Large intestine (tissue), 3 donors: ENCODE results near the gene SLC35D1. TPM values are rescaled to one million over a fixed set of nuclear protein-coding genes. Genes with fewer than 3 reads are reported as not detected.
"Not testable (repeated sequence)": the region's sequence is repeated elsewhere in the genome, so short reads cannot be mapped to it uniquely, and the experiment has no call there.

Experiments used
- DNase-seq, 2 donors: peaks; one replicate each; pipeline versions ENCODE4 v3.0.0 to v3.0.0-alpha.2; 2013
- H3K27ac ChIP-seq: one replicate; pipeline ENCODE4 v1.5.1; 2013; ENCODE audit warnings: low read length
- H3K27me3 ChIP-seq: 2 replicates; pipeline ENCODE4 v1.6.1; 2013; ENCODE audit warnings: low read length; ENCODE audit not compliant: control insufficient read depth, insufficient read depth
- H3K36me3 ChIP-seq: 2 replicates; pipeline ENCODE4 v1.6.1; 2013; ENCODE audit warnings: low read length; ENCODE audit not compliant: control insufficient read depth, insufficient read depth
- H3K4me1 ChIP-seq: one replicate; pipeline ENCODE4 v1.6.1; 2013; ENCODE audit warnings: low read length; ENCODE audit not compliant: control insufficient read depth, insufficient read depth
- H3K4me3 ChIP-seq: one replicate; pipeline ENCODE4 v1.5.1; 2013; ENCODE audit warnings: low read length
- H3K9me3 ChIP-seq: one replicate; pipeline ENCODE4 v1.6.1; 2013; ENCODE audit warnings: mild to moderate bottlenecking, low read depth, low read length, moderate library complexity; ENCODE audit not compliant: control insufficient read depth
- WGBS: methylation state at CpG from one replicate; pipeline ENCODE4 v1.1.5; 2013; ENCODE audit warnings: low lambda C conversion rate; ENCODE audit not compliant: insufficient coverage; 5-methylcytosine and 5-hydroxymethylcytosine counted together
- polyA plus RNA-seq: library from polyadenylated mRNA; unstranded; fragments of 120-200 nt; gene quantifications from one replicate; pipeline ENCODE4 v1.2.1, GENCODE V29; 2013

SLC35D1 gene
- polyA plus RNA-seq, 1 donor: 56.0 TPM

DNA sequence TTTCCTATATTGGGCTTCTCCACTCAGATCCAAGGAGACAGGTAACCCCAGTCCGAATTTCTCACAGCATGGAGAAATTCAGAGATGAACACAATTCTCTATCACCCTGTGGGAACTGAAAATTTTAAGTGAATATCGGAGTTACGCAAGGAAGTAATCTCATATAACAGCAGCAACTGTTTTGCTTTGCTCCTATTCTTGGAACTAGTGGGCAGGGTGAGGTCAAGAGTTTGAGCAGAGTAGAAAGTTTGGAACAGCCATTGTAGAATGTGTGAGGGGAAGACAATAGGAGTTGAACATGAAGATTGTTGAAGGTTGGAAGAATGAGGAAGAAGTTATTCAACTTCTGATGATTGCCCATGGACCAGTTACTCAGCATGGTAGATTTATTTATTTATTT, 24.3 kb upstream of the SLC35D1 start:
- Histone ChIP-seq H3K4me3 (no peak overlapping the region), H3K27me3 (no peaks in the 10 kb centered on the region), H3K27ac (no peak overlapping the region), H3K36me3 (no peaks in the 10 kb centered on the region), H3K4me1 (no peaks in the 10 kb centered on the region), H3K9me3 (peaks cover under 1% of the 10 kb centered on the region)
- 100% methylated on average over 2 of the region's 3 CpGs for WGBS
- DNase-seq: no peak

DNA sequence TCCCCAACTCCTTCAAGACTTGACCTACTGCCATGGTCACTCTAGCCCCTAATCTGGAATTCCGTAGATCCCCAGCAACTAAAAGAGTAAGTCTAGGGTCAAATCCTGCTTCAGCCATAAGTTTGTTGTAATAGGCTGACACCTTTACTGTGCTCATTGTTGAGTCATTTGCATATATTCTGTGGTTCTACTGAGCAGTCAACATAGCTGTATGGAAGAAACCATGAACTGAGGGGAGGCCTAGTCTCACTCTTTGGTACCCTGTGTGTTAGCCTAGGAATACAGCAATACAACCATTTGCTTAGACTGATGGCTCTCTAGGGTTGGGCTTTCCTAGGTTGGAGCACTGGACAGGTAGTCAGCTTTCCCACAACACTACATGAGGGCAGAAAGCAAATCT, 23.6 kb upstream of the SLC35D1 start:
- Histone ChIP-seq H3K4me3 (no peak overlapping the region), H3K9me3 (peaks cover 4% of the 10 kb centered on the region), H3K36me3 (no peaks in the 10 kb centered on the region), H3K27ac (no peak overlapping the region), H3K27me3 (no peaks in the 10 kb centered on the region), H3K4me1 (no peaks in the 10 kb centered on the region)
- no CpG with 5 or more reads among the region's 1 CpG for WGBS
- DNase-seq: no peak

DNA sequence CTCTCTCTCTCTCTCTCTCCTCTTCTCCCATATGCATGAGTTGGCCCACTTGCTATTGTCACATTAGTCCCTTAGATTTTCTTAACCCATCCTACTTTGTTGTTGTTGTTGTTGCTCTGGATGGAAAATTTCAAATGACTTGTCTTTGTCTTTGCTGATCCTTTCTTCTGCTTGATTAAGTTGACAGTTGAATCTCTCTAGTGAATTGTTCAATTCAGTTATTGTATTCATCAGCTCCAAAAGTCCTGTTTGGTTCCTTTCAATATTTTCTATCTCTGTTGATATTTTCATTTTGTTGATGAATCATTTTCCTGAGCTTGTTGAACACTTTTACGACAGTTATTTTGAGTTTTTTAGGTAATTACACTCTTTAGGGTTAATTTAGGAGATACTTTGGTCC, 18.8 kb upstream of the SLC35D1 start:
- H3K27ac ChIP-seq: no peak overlapping the region
- no peak for DNase-seq
- peaks cover 6% of the 10 kb centered on the region for H3K9me3 ChIP-seq
- no peaks in the 10 kb centered on the region for H3K27me3 ChIP-seq
- no peaks in the 10 kb centered on the region for H3K4me1 ChIP-seq
- no peaks in the 10 kb centered on the region for H3K36me3 ChIP-seq
- 100% methylated on average over 1 of the region's 1 CpG for WGBS
- H3K4me3 ChIP-seq: no peak overlapping the region

DNA sequence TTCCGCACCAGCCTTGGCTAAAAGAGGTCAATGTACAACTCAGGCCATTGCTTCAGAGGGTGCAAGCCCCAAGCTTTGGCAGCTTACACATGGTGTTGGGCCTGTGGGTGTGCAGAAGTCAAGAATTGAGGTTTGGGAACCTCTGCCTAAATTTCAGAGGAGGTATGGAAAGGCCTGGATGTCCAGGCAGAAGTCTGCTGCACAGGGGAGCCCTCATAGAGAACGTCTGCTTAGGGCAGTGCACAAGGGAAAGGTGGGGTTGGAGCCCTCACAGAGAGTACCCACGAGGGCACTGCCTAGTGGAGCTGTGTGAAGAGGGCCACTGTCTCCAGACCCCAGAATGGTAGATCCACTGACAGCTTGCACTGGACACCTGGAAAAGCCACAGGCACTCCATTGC, 13.7 kb upstream of the SLC35D1 start:
- H3K36me3 ChIP-seq, H3K4me3 ChIP-seq, H3K27ac ChIP-seq, H3K9me3 ChIP-seq, H3K4me1 ChIP-seq, DNase-seq, H3K27me3 ChIP-seq: not testable (repeated sequence)
- WGBS: no CpG with 5 or more reads among the region's 3 CpGs

DNA sequence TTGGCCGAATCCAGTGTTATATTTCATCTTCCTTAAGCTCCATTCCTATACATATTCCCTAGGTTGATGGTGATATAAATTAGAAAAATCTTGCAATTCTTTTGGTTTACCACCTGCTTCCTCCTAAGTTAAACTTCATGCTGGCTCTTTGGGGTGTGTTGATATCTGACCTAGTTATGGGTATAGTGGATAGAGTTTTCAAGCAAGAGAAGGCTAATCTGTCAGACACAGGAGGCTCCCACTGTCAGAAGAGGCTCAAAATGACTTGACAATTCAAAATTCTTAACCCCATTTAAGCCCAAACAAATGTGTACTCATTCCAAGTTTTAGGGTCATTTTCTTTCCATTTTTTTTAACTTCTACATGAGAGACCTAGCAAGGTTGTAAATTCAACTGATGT, 8.5 kb upstream of the SLC35D1 start:
- no peak for DNase-seq
- Histone ChIP-seq H3K27ac (no peak overlapping the region), H3K36me3 (no peaks in the 10 kb centered on the region), H3K4me3 (no peak overlapping the region), H3K9me3 (peaks cover 1% of the 10 kb centered on the region), H3K27me3 (no peaks in the 10 kb centered on the region), H3K4me1 (no peaks in the 10 kb centered on the region)
- WGBS: 100% methylated on average over 1 of the region's 1 CpG

DNA sequence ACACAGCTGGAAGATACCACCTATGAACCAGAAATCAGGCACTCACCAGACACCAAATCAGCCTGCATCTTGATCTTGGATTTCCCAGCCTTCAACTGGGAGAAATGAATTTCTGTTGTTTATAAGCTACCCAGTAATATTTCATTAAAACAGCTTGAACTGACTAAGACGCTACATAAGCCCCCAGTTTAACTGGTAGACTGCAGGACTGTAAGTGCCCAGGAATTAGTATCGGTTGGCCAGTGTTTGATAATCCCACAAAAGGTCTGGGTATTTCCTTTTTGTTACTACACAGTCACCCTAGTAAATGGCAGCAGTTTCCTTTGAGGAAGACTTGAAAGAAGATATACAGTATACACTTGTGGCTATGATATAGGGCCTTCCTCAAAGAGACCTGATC, 7.3 kb upstream of the SLC35D1 start:
- no peak overlapping the region for H3K4me3 ChIP-seq
- H3K9me3 ChIP-seq: no peaks in the 10 kb centered on the region
- no CpG with 5 or more reads among the region's 2 CpGs for WGBS
- no peaks in the 10 kb centered on the region for H3K4me1 ChIP-seq
- DNase-seq: no peak
- H3K36me3 ChIP-seq: no peaks in the 10 kb centered on the region
- no peak overlapping the region for H3K27ac ChIP-seq
- no peaks in the 10 kb centered on the region for H3K27me3 ChIP-seq

DNA sequence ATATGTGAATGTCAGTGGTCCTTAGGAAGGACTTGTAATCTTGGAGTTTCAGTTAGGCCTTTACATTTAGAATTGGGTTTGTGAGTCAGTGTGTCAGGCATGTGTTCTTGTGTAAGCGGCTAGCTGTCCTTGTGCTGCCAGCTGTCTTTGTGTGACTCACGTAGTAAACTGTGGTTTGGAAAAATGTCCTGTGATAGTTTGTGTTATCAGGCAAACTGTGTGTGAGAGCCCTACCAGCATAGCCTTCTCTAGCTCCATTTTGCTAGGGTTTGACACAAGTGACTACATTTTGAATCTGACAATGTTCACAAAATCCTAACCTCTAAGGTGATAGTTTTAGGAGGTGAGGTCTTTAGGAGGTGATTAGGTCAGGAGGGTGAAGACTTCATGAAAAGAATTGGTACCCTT, 6.9 kb upstream of the SLC35D1 start:
- no CpG with 5 or more reads among the region's 2 CpGs for whole genome bisulfite sequencing
- Histone ChIP-seq H3K36me3 (no peaks in the 10 kb centered on the region), H3K9me3 (no peaks in the 10 kb centered on the region), H3K4me1 (no peaks in the 10 kb centered on the region), H3K27ac (no peak overlapping the region), H3K4me3 (no peak overlapping the region), H3K27me3 (no peaks in the 10 kb centered on the region)
- DNase-seq: peak in 1 of 2 donors; percentile 14

DNA sequence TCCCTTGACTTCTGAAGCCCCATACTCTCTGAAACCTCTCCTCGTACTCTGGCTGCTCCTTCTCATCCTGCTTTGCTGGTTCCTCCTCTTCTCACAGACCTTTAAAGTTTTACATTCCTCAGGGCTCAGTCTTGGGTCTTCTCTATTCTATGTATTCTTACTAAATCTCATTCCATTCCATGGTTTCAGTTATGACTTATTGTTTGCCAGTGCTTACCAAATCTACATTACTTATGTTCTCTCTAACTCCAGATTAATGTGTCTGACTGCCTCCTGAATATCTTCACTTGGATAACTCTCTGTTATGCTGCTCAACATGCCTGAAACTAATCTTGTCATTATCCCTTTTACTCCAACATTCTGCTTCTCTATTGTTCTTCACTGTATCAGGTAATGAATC, 5.4 kb upstream of the SLC35D1 start:
- 100% methylated on average over 1 of the region's 1 CpG for WGBS
- no peak for DNase-seq
- no peaks in the 10 kb centered on the region for H3K9me3 ChIP-seq
- no peak overlapping the region for H3K4me3 ChIP-seq
- H3K27me3 ChIP-seq: no peaks in the 10 kb centered on the region
- H3K27ac ChIP-seq: no peak overlapping the region
- H3K4me1 ChIP-seq: no peaks in the 10 kb centered on the region
- H3K36me3 ChIP-seq: no peaks in the 10 kb centered on the region

DNA sequence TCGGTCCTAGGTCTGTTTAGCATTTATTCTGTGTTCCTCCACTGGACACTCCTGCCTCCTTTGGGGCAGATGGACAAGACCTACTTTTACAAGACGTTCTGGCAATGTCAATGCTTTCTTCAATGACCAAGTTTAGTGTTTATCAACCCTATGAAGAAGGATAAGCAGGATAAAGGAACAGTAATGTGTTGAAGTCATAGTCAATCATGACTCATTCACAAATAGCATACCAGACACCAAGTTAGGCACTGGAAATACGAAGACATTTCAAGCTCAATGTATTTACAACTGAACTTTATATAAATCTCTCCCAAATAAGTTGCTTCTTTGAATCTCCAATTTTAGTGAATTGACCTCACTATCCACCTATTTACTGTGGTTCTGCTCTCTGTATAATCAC, 4.8 kb upstream of the SLC35D1 start:
- Histone ChIP-seq H3K27ac (no peak overlapping the region), H3K4me3 (no peak overlapping the region), H3K27me3 (no peaks in the 10 kb centered on the region), H3K36me3 (no peaks in the 10 kb centered on the region), H3K4me1 (no peaks in the 10 kb centered on the region), H3K9me3 (no peaks in the 10 kb centered on the region)
- 80% methylated on average over 1 of the region's 3 CpGs for WGBS
- DNase-seq: no peak

DNA sequence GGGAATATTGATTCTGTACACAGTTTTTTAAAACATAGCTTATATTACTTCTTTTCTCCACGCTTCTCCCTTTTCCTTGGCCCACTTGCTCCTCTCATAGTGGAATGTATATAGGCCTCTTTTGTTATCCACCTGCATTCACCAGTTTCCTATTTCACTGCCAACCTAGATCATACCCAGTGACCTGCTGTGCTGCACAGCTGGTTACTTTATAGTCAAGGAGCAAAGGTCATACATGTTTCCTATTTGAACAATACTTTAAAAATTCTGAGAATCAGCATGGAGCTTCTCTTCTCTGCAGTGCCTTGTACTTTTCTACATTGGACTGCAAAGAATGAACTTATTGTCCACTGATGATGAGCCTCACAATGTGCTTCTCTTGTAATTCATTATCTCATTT, 4.3 kb upstream of the SLC35D1 start:
- H3K27ac ChIP-seq: no peak overlapping the region
- DNase-seq: peak in 1 of 2 donors; percentile 49
- no peaks in the 10 kb centered on the region for H3K36me3 ChIP-seq
- H3K9me3 ChIP-seq: no peaks in the 10 kb centered on the region
- WGBS: 86% methylated on average over 1 of the region's 1 CpG
- no peaks in the 10 kb centered on the region for H3K27me3 ChIP-seq
- H3K4me1 ChIP-seq: no peaks in the 10 kb centered on the region
- H3K4me3 ChIP-seq: no peak overlapping the region

DNA sequence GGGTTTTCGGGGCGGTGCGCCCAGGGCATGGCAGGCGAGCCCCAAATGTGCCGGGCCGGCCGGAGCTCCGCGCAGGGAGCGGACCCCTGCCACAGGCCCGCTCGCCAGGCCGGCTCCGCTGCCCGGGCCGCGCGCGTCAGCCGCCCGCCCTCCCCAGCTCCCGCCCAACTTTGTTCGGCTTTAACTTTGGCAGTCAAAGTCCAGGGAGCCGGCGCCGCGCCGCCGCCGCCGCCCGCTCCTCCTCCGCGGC, 488 bp downstream of the SLC35D1 start:
- WGBS: no CpG with 5 or more reads among the region's 34 CpGs
- peak overlapping the region; percentile 96 for H3K27ac ChIP-seq

More for the DNA sequence above, 488 bp downstream of the SLC35D1 start:
- Histone ChIP-seq H3K27me3 (no peaks in the 10 kb centered on the region), H3K36me3 (peaks cover 11% of the 10 kb centered on the region), H3K4me1 (peaks cover 8% of the 10 kb centered on the region), H3K9me3 (no peaks in the 10 kb centered on the region), H3K4me3 (peak overlapping the region; percentile 86)
- DNase-seq: peak in 1 of 2 donors; percentile 61
